HUES48 (cell line): ENCODE results near the gene RNU2-63P.
A peak's percentile ranks its signal among the peaks of the same experiment; 100 is the strongest.

Experiments
- H3K27ac ChIP-seq: one replicate; pipeline ENCODE4 v1.7.0; 2013; ENCODE audit warnings: low read depth, low read length, inconsistent platforms
- H3K27me3 ChIP-seq: 2 replicates; pipeline ENCODE4 v1.6.1; 2013; ENCODE audit warnings: mild to moderate bottlenecking, low read length; ENCODE audit not compliant: control insufficient read depth, insufficient read depth
- H3K36me3 ChIP-seq: 2 replicates; pipeline ENCODE4 v1.6.1; 2013; ENCODE audit warnings: low read length; ENCODE audit not compliant: control insufficient read depth, insufficient read depth
- H3K4me1 ChIP-seq: 2 replicates; pipeline ENCODE4 v1.6.1; 2013; ENCODE audit warnings: mild to moderate bottlenecking, low read length; ENCODE audit not compliant: control insufficient read depth, insufficient read depth
- H3K4me3 ChIP-seq: 2 replicates; pipeline ENCODE4 v1.5.1; 2013; ENCODE audit warnings: mild to moderate bottlenecking, low read depth, low read length
- H3K9ac ChIP-seq: 2 replicates; pipeline ENCODE4 v1.6.1; 2013; ENCODE audit warnings: mild to moderate bottlenecking, low read depth, low read length, moderate library complexity
- H3K9me3 ChIP-seq: 2 replicates; pipeline ENCODE4 v1.6.1; 2013; ENCODE audit warnings: low read length; ENCODE audit not compliant: control insufficient read depth, insufficient read depth

RNU2-63P gene

GRCh38 chr2:88016086-88016959 lies at the start of gene RNU2-63P:
Gene RNU2-63P, minus strand, starts transcription at chr2:88016547.
- Histone ChIP-seq H3K36me3 (no peaks in the 10 kb centered on the region), H3K9me3 (no peaks in the 10 kb centered on the region; the same call in 1 of the 2 replicates), H3K4me1 (peaks cover 16% of the 10 kb centered on the region), H3K4me3 (peak within 1 kb of the TSS; percentile 84), H3K27me3 (no peaks in the 10 kb centered on the region), H3K27ac (peak within 1 kb of the TSS; percentile 94), H3K9ac (peak within 1 kb of the TSS; percentile 94)

GRCh38 chr2:88061295-88061694 lies 44.9 kb upstream of the RNU2-63P start:
- H3K36me3 ChIP-seq, result no peaks in the 10 kb centered on the region
- H3K9me3 ChIP-seq, result no peaks in the 10 kb centered on the region
- no peak overlapping the region for H3K27ac ChIP-seq
- no peak overlapping the region for H3K4me3 ChIP-seq
- H3K4me1 ChIP-seq, result peaks cover 15% of the 10 kb centered on the region
- H3K27me3 ChIP-seq, result no peaks in the 10 kb centered on the region
- no peak overlapping the region for H3K9ac ChIP-seq

- no peak overlapping the region for H3K4me3 ChIP-seq
- H3K27ac ChIP-seq, result no peak overlapping the region
- H3K9ac ChIP-seq, result no peak overlapping the region
- peaks cover 17% of the 10 kb centered on the region for H3K4me1 ChIP-seq
- no peaks in the 10 kb centered on the region for H3K9me3 ChIP-seq
- H3K27me3 ChIP-seq, result no peaks in the 10 kb centered on the region
- no peaks in the 10 kb centered on the region for H3K36me3 ChIP-seq
Measured at GRCh38 chr2:88060907-88061275, 44.5 kb upstream of the RNU2-63P start.

DNA sequence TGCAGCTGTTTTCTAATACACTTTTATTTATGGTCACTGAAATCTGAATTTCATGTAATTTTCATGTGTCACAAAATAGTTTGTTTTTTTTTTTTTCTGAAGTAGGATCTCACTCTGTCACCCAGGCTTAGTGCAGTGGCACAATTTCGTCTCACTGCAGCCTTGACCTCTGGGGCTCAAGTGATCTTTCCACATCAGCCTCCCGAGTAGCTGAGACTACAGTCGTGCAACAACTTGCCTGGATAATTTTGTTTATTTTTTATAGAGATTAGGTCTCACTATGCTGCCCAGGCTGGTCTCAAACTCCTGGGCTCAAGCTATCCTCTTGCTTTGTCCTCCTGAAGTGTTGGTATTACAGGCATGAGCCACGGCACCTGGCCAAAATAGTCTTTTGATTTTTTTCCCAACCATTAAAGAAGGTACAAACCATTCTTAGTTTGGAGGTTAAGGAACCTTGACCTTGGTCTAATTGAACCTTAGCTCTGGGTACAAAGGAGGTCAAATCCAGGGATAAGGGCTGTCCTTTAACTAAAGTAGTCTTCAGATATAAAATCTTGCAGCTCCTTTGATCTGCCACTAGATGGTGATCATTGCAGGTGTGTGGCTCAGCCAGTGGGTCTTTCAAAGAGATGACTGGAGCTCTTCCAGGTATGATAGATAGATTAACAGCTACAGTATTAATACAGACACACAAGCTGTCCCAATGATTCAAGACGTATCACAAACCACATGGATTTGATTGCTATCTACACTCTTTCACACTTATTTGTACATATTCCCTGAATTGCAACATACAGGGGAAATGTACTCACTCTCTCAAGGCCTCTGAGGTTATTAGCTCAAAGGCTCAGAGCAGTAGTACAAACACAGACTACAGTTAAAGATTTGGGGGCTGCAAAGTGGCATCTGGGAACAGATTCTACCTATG lies 43.9 kb upstream of the RNU2-63P start:
- Histone ChIP-seq H3K27ac (no peak overlapping the region), H3K27me3 (no peaks in the 10 kb centered on the region), H3K36me3 (no peaks in the 10 kb centered on the region), H3K9me3 (no peaks in the 10 kb centered on the region), H3K4me1 (peaks cover 15% of the 10 kb centered on the region), H3K9ac (no peak overlapping the region), H3K4me3 (no peak overlapping the region)

GRCh38 chr2:88058191-88058590 lies 41.8 kb upstream of the RNU2-63P start:
- H3K27me3 ChIP-seq, result no peaks in the 10 kb centered on the region
- H3K4me3 ChIP-seq, result no peak overlapping the region
- H3K9me3 ChIP-seq, result no peaks in the 10 kb centered on the region
- no peak overlapping the region for H3K27ac ChIP-seq
- no peaks in the 10 kb centered on the region for H3K36me3 ChIP-seq
- H3K4me1 ChIP-seq, result peaks cover 21% of the 10 kb centered on the region
- H3K9ac ChIP-seq, result no peak overlapping the region

- Histone ChIP-seq H3K9me3 (no peaks in the 10 kb centered on the region), H3K4me3 (no peak overlapping the region), H3K27ac (no peak overlapping the region), H3K9ac (no peak overlapping the region), H3K36me3 (peaks cover 4% of the 10 kb centered on the region; the same call in 1 of the 2 replicates), H3K27me3 (no peaks in the 10 kb centered on the region), H3K4me1 (peaks cover 21% of the 10 kb centered on the region)
Measured at GRCh38 chr2:88057437-88057844, 41.1 kb upstream of the RNU2-63P start.

- Histone ChIP-seq H3K27ac (peak within 1 kb of the TSS; percentile 94), H3K4me3 (peak within 1 kb of the TSS; percentile 82), H3K27me3 (no peaks in the 10 kb centered on the region), H3K9me3 (no peaks in the 10 kb centered on the region), H3K9ac (peak within 1 kb of the TSS; percentile 95), H3K36me3 (peaks cover 4% of the 10 kb centered on the region; the same call in 1 of the 2 replicates), H3K4me1 (peaks cover 12% of the 10 kb centered on the region)
Measured at GRCh38 chr2:88055371-88056128, 39.2 kb upstream of the RNU2-63P start, which contains the start of gene KRCC1. Gene KRCC1, minus strand, starts transcription at chr2:88055783. Its CDS starts 27,220 bp downstream, at chr2:88028563.

GRCh38 chr2:88054782-88055370 lies 38.5 kb upstream of the RNU2-63P start:
- H3K27me3 ChIP-seq, result no peaks in the 10 kb centered on the region
- H3K4me3 ChIP-seq, result peak overlapping the region; percentile 82
- H3K36me3 ChIP-seq, result peaks cover 4% of the 10 kb centered on the region; the same call in 1 of the 2 replicates
- peak overlapping the region; percentile 94 for H3K27ac ChIP-seq
- H3K9me3 ChIP-seq, result no peaks in the 10 kb centered on the region
- peaks cover 11% of the 10 kb centered on the region for H3K4me1 ChIP-seq
- peak overlapping the region; percentile 95 for H3K9ac ChIP-seq

- H3K4me1 ChIP-seq, result peaks cover 11% of the 10 kb centered on the region
- no peak overlapping the region for H3K27ac ChIP-seq
- H3K9me3 ChIP-seq, result no peaks in the 10 kb centered on the region
- no peaks in the 10 kb centered on the region for H3K27me3 ChIP-seq
- H3K9ac ChIP-seq, result peak overlapping the region; percentile 95; the same call in 1 of the 2 replicates
- peak overlapping the region; percentile 82 for H3K4me3 ChIP-seq
- H3K36me3 ChIP-seq, result peaks cover 4% of the 10 kb centered on the region; the same call in 1 of the 2 replicates
Measured at GRCh38 chr2:88053934-88054781, 37.8 kb upstream of the RNU2-63P start.
